ENCODE measurements around the gene MTF1.
"Not testable (repeated sequence)": the region's sequence is repeated elsewhere in the genome, so short reads cannot be mapped to it uniquely, and the experiment has no call there.

DNA sequence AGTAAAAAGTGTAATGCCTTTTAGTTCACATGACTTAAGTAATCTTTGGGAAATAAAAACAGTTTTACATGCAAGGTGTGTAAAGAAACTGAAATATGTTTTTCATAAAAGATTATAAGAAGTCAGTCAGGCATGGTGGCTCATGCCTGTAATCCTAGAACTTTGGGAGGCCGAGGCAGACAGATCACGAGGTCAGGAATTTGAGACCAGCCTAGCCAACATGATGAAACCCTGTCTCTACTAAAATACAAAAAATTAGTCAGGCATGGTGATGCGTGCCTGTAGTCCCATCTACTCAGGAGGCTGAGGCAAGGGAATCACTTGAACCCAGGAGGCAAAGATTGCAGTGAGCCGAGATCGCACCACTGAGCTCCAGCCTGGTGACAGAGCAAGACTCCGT is 44.5 kb upstream of the MTF1 start:
- not testable (repeated sequence) for TF ChIP-seq EP300, POLR2A, POLR2AphosphoS5 (IDR thresholded peaks at IDR 0.05)
- TF ChIP-seq, protein P1, sequence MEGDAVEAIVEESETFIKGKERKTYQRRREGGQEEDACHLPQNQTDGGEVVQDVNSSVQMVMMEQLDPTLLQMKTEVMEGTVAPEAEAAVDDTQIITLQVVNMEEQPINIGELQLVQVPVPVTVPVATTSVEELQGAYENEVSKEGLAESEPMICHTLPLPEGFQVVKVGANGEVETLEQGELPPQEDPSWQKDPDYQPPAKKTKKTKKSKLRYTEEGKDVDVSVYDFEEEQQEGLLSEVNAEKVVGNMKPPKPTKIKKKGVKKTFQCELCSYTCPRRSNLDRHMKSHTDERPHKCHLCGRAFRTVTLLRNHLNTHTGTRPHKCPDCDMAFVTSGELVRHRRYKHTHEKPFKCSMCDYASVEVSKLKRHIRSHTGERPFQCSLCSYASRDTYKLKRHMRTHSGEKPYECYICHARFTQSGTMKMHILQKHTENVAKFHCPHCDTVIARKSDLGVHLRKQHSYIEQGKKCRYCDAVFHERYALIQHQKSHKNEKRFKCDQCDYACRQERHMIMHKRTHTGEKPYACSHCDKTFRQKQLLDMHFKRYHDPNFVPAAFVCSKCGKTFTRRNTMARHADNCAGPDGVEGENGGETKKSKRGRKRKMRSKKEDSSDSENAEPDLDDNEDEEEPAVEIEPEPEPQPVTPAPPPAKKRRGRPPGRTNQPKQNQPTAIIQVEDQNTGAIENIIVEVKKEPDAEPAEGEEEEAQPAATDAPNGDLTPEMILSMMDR (IDR thresholded peaks at IDR 0.05): not testable (repeated sequence)
